HL-60/S4 treated with retinoic acid at 250 ng/mL for 4 days and 3 days (cell line): ENCODE results near the gene LRRC47.

Source experiments
- in situ Hi-C: fragments of 300-500 bp; cut with MboI; formaldehyde crosslinking; loops from 2 replicates; pipeline ENCODE4 v1.7.0; 2022; ENCODE audit warnings: low sequenced_read_pairs

LRRC47 gene

GRCh38 chr1:3735027-3735681 is 61.1 kb downstream of the LRRC47 start:
- in situ Hi-C loops, result no loop called here

GRCh38 chr1:3734602-3735001 is 61.7 kb downstream of the LRRC47 start:
- in situ Hi-C loops, result no loop called here

GRCh38 chr1:3733883-3734589 is 62.3 kb downstream of the LRRC47 start:
- in situ Hi-C loops, result no loop called here

GRCh38 chr1:3733094-3733882 is 63.0 kb downstream of the LRRC47 start:
- in situ Hi-C loops, result no loop called here

GRCh38 chr1:3732434-3733093 is 63.7 kb downstream of the LRRC47 start:
- in situ Hi-C loops, result no loop called here

GRCh38 chr1:3731583-3732433 is 64.5 kb downstream of the LRRC47 start:
- in situ Hi-C loops, result no loop called here

- in situ Hi-C loops, result no loop called here
Measured at GRCh38 chr1:3730543-3731247, 65.6 kb downstream of the LRRC47 start.

- in situ Hi-C loops, result no loop called here
Measured at GRCh38 chr1:3729594-3730542, 66.4 kb downstream of the LRRC47 start.
